Measurements from ENCODE around the gene MEIOSIN.
"Not testable (repeated sequence)": the region's sequence is repeated elsewhere in the genome, so short reads cannot be mapped to it uniquely, and the experiment has no call there.

Gene MEIOSIN

GRCh38 chr19:45789035-45789786 is 56.0 kb downstream of the MEIOSIN start:
- Histone ChIP-seq H3K9ac (ENCODE audit: low read length) (no peak overlapping the region), H3K36me3 (ENCODE audit: control insufficient read depth, insufficient read depth, low read length) (no peaks in the 10 kb centered on the region), H3K27me3 (ENCODE audit: control insufficient read depth, insufficient read depth, low read length) (no peaks in the 10 kb centered on the region), H3K4me1 (ENCODE audit: control insufficient read depth, insufficient read depth, low read length) (peaks cover 12% of the 10 kb centered on the region), H3K4me3 (ENCODE audit: low read length) (no peak overlapping the region), H3K9me3 (ENCODE audit: control insufficient read depth, low read length) (no peaks in the 10 kb centered on the region)

GRCh38 chr19:45790942-45791341 is 57.7 kb downstream of the MEIOSIN start:
- peaks cover 12% of the 10 kb centered on the region for H3K4me1 ChIP-seq (ENCODE audit: control insufficient read depth, insufficient read depth, low read length)
- H3K9me3 ChIP-seq (ENCODE audit: control insufficient read depth, low read length) = no peaks in the 10 kb centered on the region
- H3K9ac ChIP-seq (ENCODE audit: low read length) = no peak overlapping the region
- H3K27me3 ChIP-seq (ENCODE audit: control insufficient read depth, insufficient read depth, low read length) = no peaks in the 10 kb centered on the region
- no peak overlapping the region for H3K4me3 ChIP-seq (ENCODE audit: low read length)
- H3K36me3 ChIP-seq (ENCODE audit: control insufficient read depth, insufficient read depth, low read length) = no peaks in the 10 kb centered on the region

- Histone ChIP-seq H3K36me3 (ENCODE audit: control insufficient read depth, insufficient read depth, low read length) (no peaks in the 10 kb centered on the region), H3K4me1 (ENCODE audit: control insufficient read depth, insufficient read depth, low read length) (peaks cover 12% of the 10 kb centered on the region), H3K9ac (ENCODE audit: low read length) (peak overlapping the region; percentile 16), H3K9me3 (ENCODE audit: control insufficient read depth, low read length) (no peaks in the 10 kb centered on the region), H3K27me3 (ENCODE audit: control insufficient read depth, insufficient read depth, low read length) (no peaks in the 10 kb centered on the region), H3K4me3 (ENCODE audit: low read length) (peak overlapping the region; percentile 11)
Measured at GRCh38 chr19:45791744-45792469, 58.7 kb downstream of the MEIOSIN start.

DNA sequence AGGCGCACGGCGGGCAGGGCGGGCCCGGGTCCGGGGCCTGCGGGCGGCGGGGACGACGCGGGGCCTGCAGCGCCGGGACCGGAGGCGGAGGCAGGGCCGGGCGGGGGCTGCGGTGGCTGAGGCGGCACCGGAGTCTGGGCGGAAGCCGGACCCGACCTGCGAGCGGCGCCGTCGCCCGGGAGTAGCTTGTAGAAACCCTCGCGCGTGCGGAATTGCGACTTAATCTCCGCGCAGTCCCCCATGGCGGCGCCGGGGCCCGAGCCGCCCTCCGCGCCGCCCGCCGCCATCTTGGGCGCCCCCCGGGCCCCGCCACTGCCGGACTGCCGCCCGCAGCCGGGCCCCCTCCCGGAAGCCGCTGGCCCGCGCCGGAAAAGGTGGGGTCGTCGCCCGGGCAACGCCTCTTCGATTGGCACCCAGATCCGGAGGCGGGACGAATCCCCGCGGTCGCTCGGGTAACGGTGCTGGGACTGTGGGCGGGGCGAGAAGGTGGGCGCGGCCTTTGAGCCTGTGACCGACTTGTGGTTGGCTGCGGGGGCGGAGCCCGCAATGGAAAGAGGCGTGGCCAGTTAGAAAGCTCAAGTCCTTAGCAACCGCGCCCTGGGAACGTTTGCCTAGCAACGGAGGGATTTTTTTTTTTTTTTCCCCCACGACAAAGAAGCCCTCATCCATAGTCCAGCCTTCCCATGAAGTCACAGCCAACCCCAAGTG is 59.4 kb downstream of the MEIOSIN start, which contains the start of gene DMWD:
Gene DMWD (minus strand): TSS at position 376 of the 708 bp plus-strand sequence. CDS start 89 bp downstream, at position 287.
- Histone ChIP-seq H3K9ac (ENCODE audit: low read length) (peak within 1 kb of the TSS; percentile 16), H3K4me3 (ENCODE audit: low read length) (peak within 1 kb of the TSS; percentile 11), H3K9me3 (ENCODE audit: control insufficient read depth, low read length) (no peaks in the 10 kb centered on the region), H3K36me3 (ENCODE audit: control insufficient read depth, insufficient read depth, low read length) (no peaks in the 10 kb centered on the region), H3K4me1 (ENCODE audit: control insufficient read depth, insufficient read depth, low read length) (peaks cover 12% of the 10 kb centered on the region), H3K27me3 (ENCODE audit: control insufficient read depth, insufficient read depth, low read length) (no peaks in the 10 kb centered on the region)

DNA sequence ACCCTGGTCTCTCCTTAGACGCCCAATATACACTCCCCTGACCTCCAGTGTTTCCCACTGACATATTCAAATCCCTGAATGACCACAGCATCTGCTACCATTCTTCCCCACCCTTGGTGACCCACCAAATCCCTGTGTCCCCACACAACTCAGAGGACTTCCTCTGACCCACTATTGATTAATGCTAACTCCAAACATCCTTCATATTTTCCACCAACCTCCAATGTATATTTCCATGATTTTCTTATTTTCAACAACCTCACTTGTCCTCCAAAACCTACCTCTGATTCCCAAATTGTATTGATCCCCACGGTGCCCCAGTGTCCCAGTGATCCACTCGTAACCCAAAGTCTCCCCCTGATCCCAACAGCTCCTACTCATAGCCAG is 59.9 kb downstream of the MEIOSIN start:
- no peak overlapping the region for H3K4me3 ChIP-seq (ENCODE audit: low read length)
- peaks cover 12% of the 10 kb centered on the region for H3K4me1 ChIP-seq (ENCODE audit: control insufficient read depth, insufficient read depth, low read length)
- no peaks in the 10 kb centered on the region for H3K36me3 ChIP-seq (ENCODE audit: control insufficient read depth, insufficient read depth, low read length)
- H3K9ac ChIP-seq (ENCODE audit: low read length) = no peak overlapping the region
- H3K27me3 ChIP-seq (ENCODE audit: control insufficient read depth, insufficient read depth, low read length) = no peaks in the 10 kb centered on the region
- no peaks in the 10 kb centered on the region for H3K9me3 ChIP-seq (ENCODE audit: control insufficient read depth, low read length)

GRCh38 chr19:45793876-45794275 is 60.6 kb downstream of the MEIOSIN start:
- Histone ChIP-seq H3K9me3 (ENCODE audit: control insufficient read depth, low read length) (no peaks in the 10 kb centered on the region), H3K9ac (ENCODE audit: low read length) (no peak overlapping the region), H3K4me1 (ENCODE audit: control insufficient read depth, insufficient read depth, low read length) (peaks cover 12% of the 10 kb centered on the region), H3K27me3 (ENCODE audit: control insufficient read depth, insufficient read depth, low read length) (no peaks in the 10 kb centered on the region), H3K36me3 (ENCODE audit: control insufficient read depth, insufficient read depth, low read length) (no peaks in the 10 kb centered on the region), H3K4me3 (ENCODE audit: low read length) (no peak overlapping the region)

DNA sequence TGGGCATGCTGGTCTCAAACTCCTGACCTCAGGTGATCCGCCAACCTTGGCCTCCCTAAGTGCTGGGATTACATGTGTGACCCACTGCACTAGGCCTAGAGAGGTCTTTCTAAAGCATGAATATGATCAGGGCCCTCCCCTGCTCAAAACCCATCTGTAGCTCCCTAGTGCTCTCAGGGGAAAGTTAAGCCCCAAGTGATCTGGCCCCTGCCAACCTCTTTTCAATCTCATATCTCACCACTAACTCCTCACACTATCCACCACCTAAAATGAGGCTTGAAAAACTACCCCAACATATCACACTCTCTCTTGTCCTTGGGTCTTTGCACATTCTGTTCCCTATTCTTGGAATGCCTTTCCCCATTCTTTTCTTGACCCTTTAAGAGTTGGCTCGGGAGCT is 61.4 kb downstream of the MEIOSIN start:
- no peak overlapping the region for H3K4me3 ChIP-seq (ENCODE audit: low read length)
- no peaks in the 10 kb centered on the region for H3K36me3 ChIP-seq (ENCODE audit: control insufficient read depth, insufficient read depth, low read length)
- H3K9me3 ChIP-seq (ENCODE audit: control insufficient read depth, low read length) = no peaks in the 10 kb centered on the region
- no peak overlapping the region for H3K9ac ChIP-seq (ENCODE audit: low read length)
- H3K4me1 ChIP-seq (ENCODE audit: control insufficient read depth, insufficient read depth, low read length) = peaks cover 12% of the 10 kb centered on the region
- no peaks in the 10 kb centered on the region for H3K27me3 ChIP-seq (ENCODE audit: control insufficient read depth, insufficient read depth, low read length)

- Histone ChIP-seq H3K4me3 (ENCODE audit: low read length) (no peak overlapping the region), H3K9me3 (ENCODE audit: control insufficient read depth, low read length) (no peaks in the 10 kb centered on the region), H3K9ac (ENCODE audit: low read length) (no peak overlapping the region), H3K27me3 (ENCODE audit: control insufficient read depth, insufficient read depth, low read length) (peaks cover 4% of the 10 kb centered on the region), H3K36me3 (ENCODE audit: control insufficient read depth, insufficient read depth, low read length) (no peaks in the 10 kb centered on the region), H3K4me1 (ENCODE audit: control insufficient read depth, insufficient read depth, low read length) (no peaks in the 10 kb centered on the region)
Measured at GRCh38 chr19:45798995-45799517, 65.8 kb downstream of the MEIOSIN start.

DNA sequence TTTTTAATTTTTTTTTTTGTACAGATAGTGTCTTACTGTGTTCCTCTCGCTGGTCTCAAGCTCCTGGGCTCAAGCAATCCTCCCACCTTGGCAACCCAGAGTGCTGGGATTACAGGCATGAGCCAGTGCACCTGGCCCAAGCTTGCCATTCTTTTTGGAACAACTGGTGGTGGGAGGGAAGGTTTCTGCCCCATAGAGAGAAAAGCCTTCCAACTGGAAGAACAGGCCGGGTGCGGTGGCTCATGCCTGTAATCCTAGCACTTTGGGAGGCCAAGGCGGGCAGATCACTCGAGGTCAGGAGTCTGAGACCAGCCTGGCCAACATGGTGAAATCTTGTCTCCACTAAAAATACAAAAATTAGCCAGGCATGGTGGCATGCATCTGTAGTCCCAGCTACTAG is 66.3 kb downstream of the MEIOSIN start:
- not testable (repeated sequence) for H3K9me3 ChIP-seq (ENCODE audit: control insufficient read depth, low read length); H3K36me3 ChIP-seq (ENCODE audit: control insufficient read depth, insufficient read depth, low read length); H3K4me3 ChIP-seq (ENCODE audit: low read length); H3K27me3 ChIP-seq (ENCODE audit: control insufficient read depth, insufficient read depth, low read length); H3K4me1 ChIP-seq (ENCODE audit: control insufficient read depth, insufficient read depth, low read length); H3K9ac ChIP-seq (ENCODE audit: low read length)

GRCh38 chr19:45800070-45800553 is 66.9 kb downstream of the MEIOSIN start:
- Histone ChIP-seq H3K36me3 (ENCODE audit: control insufficient read depth, insufficient read depth, low read length) (no peaks in the 10 kb centered on the region), H3K27me3 (ENCODE audit: control insufficient read depth, insufficient read depth, low read length) (peaks cover 4% of the 10 kb centered on the region), H3K9ac (ENCODE audit: low read length) (no peak overlapping the region), H3K9me3 (ENCODE audit: control insufficient read depth, low read length) (no peaks in the 10 kb centered on the region), H3K4me3 (ENCODE audit: low read length) (no peak overlapping the region), H3K4me1 (ENCODE audit: control insufficient read depth, insufficient read depth, low read length) (no peaks in the 10 kb centered on the region)

DNA sequence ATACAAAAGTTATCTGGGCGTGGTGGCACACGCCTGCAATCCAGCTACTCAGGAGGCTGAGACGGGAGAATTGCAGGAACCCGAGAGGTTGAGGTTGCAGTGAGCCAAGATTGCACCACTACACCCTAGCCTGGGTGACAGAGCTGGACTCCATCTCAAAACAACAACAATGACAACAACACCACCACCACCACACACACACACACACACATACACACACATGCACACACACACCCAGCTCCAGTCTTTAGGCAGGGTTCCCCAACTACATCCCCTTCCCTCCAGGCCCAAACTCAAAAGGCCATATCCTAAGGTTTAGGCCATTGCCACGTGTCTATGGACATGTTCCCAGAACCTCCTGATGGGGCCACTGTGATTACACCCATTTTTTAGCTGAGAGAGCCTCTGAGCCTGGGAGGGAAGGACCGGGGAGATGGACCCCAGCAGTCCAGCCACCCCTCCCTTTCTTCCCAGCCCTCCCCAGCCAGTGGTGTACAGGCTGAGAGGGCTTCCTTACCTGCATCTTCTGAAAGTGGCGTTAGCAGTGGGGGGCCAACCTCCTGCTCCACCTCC is 68.5 kb downstream of the MEIOSIN start:
- Histone ChIP-seq H3K4me3 (ENCODE audit: low read length) (no peak overlapping the region), H3K9me3 (ENCODE audit: control insufficient read depth, low read length) (no peaks in the 10 kb centered on the region), H3K36me3 (ENCODE audit: control insufficient read depth, insufficient read depth, low read length) (no peaks in the 10 kb centered on the region), H3K4me1 (ENCODE audit: control insufficient read depth, insufficient read depth, low read length) (no peaks in the 10 kb centered on the region), H3K9ac (ENCODE audit: low read length) (no peak overlapping the region), H3K27me3 (ENCODE audit: control insufficient read depth, insufficient read depth, low read length) (peaks cover 4% of the 10 kb centered on the region)

Measured in mucosa of stomach (tissue), 1 donor.